Daoy (cell line): Measurements from ENCODE around the gene POPDC2. TPM values are rescaled to one million over a fixed set of nuclear protein-coding genes. Genes with fewer than 3 reads are reported as not detected.
A peak's percentile ranks its signal among the peaks of the same experiment; 100 is the strongest.

Experiments
- DNase-seq: peaks from one replicate; pipeline ENCODE4 v3.0.0-alpha.2; 2015; ENCODE audit warnings: low read depth
- total RNA-seq: library from RNA; depleted of rRNA; stranded (reverse); fragments of >200 nt; shearing (Covaris generic); gene quantifications from 2 replicates; pipeline ENCODE4 v1.2.3, GENCODE V29; 2014

Gene POPDC2
- total RNA-seq, 1 experiment from 2014 or later, result 0.17 TPM

DNA sequence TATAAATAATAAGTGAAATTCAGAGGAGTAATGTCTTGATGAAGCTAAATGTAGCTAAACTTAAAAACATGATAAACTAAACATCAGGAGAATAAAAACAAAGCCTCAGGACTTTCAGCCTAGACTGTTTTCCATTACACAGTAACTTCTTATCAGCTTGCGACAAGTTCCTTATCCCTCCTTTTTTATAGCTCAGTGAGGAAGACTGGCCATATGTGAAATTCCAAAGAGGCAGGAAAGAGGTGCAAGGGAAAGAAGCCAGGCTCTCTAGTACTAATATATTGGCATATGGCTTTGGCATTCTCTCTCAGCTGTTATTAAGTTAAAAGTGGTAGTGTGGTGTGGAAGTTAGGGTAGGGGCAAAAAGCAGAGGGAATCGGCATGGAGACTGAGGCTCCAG lies 12.4 kb upstream of the POPDC2 start:
- DNase-seq, result no peak

- no peak for DNase-seq
These were observed 9.6 kb upstream of the POPDC2 start for GRCh38 chr3:119669906-119670570.

GRCh38 chr3:119665954-119666559 lies 5.7 kb upstream of the POPDC2 start:
- DNase-seq, result no peak

- peak; percentile 70 for DNase-seq
These were observed 4.5 kb upstream of the POPDC2 start for GRCh38 chr3:119664850-119665379.

DNA sequence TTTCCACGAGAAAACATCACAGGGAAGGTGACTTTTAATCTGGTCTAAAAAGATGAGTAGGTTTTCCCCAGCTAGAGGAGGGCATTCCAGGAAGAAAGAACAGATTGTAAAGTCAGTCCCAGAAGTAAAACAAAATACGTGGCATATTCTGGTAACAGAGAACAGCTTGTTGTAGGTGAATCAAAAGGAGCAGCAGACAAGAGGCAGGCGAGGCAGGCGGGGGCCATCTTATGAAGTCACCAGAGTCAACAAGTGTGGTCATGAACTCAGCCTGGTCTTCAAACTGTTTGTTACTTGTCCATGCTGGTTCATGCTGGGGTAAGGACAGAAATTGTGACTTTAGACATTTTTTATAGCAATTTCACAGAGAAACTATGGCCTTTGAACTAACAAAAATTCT lies 4.0 kb upstream of the POPDC2 start:
- DNase-seq, result peak; percentile 45

DNA sequence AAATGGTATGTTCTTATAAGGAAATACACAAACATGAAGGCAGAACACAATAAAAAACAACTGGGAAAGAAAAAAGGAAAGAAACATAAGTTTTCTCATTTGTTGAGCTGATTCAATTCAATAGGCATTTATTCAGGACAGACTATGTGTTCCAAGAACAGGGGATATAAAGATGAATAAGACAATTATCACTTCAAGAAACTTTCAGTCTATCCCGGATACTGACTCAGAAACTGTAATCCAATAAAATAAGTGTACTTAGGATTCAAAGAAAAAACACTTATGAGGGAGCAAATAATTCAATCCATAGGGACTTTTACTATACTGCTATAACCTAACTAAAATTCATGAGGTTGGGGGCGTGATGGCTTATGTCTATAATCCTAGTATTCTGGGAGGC lies 3.5 kb upstream of the POPDC2 start:
- DNase-seq, result peak; percentile 21

GRCh38 chr3:119662604-119663373 lies 2.4 kb upstream of the POPDC2 start:
- DNase-seq, result no peak

DNA sequence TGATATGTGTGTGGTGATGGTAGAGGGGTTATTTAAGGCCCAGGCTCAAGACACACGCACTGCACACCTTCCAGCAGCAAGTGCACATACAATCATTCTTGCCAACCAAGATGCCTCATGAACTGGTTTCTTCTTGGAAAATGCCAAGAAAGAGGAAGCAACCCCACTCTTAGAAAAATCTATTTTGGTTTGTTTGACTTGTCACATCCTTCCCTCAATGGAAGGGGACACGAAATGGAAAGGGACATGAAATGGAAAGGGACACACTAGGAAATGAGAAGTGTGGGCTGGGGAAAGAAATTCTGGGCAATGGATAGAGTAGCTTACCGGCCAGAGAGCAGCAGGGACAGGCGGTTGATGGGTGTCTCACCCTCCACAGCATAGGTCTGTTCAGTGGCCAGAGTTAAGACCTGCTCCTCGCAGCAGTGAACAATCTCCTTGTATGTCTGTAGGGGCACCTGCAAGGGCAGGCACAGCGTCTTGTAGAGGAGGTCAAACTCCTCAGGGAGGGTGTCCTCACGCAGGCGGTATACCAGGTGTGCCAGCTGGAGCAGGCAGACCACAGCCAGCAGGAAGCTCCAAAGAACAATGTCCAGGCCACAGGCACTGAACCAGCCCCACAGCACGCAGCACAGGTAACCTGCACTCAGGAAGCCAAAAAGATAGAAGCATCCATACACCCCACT lies 640 bp downstream of the POPDC2 start:
- no peak for DNase-seq

DNA sequence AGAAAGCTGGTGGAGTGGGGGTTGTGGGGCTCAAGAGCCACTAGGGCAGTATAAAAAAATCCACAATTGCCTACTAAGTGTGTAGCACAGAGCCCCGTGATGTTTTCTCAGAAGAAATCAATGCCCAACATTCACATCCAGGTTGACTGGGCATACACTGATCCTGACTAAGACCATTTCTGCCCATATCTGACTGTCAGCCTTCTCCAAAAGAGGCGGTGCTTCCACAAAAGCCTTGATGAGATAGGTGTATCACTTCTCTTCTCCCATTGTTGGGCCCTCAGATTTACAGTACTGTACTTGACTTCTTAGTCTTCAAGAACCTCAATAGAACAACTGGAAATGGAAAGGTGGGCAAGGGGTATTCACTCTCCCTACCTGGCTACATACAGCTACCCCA lies 1.4 kb downstream of the POPDC2 start:
- no peak for DNase-seq

DNA sequence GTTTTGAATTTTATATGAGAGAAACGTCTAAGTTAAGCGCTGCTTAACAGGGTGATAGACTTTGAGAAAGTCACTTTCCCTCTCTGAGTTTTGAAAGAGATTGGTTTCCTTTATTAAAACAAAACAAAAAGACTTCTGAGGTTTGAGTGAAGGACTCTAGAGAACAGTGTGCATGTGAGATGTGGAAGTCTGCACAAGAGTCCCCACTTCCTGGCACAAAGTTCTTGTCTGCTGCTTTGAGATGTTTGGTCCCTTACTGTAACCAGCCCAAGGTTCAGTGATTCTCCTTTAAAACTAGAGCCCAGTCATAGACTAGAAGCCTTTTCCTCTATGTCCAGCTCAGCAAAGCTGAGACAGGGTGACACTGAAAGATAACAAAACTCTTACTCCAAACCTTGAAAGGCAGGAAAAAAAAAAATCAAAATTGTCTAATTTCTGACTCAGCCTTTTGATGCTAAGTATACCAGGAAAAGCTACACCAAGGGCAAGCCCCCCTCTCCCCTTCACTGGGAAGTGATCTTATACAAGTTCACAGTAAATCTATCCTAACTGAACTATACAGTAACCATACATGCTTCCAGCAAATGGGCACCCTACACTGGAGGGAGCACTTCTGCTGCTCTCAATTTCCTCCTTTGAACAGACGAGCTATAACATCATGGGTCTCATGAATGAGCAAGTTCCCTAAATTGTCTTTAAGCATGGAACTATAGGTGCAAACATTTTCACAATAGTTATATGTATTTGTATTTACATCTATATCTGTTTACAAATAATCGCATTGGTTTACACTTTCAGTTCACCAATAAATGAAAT lies 2.3 kb downstream of the POPDC2 start:
- DNase-seq, result no peak

- no peak for DNase-seq
These were observed 6.5 kb downstream of the POPDC2 start for GRCh38 chr3:119653876-119654275.

DNA sequence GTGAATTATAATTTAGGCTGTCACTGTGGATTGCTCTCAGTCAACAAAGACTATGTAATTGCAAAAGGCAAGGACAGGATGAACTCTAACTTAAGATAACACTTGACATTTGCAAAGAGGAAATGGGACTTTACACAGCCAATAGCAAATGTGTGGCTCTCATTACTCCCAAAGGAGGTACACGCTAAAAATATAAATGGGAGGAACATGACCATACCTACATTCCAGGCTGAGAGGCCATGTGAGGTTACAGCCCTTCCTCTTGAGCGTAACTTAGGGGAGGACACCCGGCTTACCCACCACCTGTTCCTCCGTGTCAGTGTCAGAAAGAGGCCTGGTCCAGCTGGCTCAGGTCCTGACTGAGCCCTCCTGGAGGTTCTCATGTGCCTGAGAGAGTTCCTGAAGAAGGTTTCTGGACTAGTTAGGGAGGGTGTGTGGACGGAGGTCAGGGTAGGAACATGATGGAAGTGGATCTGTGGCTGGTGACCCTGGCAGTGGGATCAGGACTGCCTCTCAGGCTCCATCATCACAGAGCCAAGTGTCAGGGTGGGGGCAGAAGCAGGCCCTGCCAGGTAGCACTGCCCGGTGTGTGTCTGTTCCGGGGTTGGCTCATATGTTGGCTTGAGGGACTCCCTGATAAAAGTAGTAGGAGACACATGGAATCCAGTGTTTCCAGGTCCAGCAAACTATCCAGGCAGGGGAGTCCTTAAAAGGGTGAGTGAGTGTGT lies 7.9 kb downstream of the POPDC2 start:
- DNase-seq, result no peak

GRCh38 chr3:119649761-119650160 lies 10.6 kb downstream of the POPDC2 start:
- no peak for DNase-seq

- no peak for DNase-seq
These were observed 12.4 kb downstream of the POPDC2 start for GRCh38 chr3:119647843-119648575.

DNA sequence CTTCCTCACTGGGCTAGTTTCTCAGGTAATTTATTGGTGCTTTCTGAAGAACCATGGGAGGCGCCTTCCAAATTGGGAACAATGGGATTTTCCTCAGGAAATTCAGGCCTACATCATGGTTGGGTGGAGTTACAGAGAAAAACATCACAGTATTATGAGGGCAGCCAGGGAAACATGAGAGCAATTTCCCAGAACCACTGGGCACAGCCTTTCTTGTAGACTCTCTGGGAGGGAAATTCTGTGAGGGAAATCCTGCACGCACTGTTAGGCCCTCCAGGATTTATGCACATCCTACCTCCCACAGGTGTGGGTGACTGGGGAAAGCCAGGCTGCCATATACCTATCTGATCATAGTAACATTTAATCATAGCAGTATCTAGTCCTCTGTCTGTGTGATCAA lies 13.2 kb downstream of the POPDC2 start:
- DNase-seq, result no peak

GRCh38 chr3:119645813-119646212 lies 14.6 kb downstream of the POPDC2 start:
- DNase-seq, result no peak

GRCh38 chr3:119644481-119644880 lies 15.9 kb downstream of the POPDC2 start:
- DNase-seq, result no peak

- DNase-seq, result peak; percentile 71
These were observed 16.9 kb downstream of the POPDC2 start for GRCh38 chr3:119643528-119643927.

DNA sequence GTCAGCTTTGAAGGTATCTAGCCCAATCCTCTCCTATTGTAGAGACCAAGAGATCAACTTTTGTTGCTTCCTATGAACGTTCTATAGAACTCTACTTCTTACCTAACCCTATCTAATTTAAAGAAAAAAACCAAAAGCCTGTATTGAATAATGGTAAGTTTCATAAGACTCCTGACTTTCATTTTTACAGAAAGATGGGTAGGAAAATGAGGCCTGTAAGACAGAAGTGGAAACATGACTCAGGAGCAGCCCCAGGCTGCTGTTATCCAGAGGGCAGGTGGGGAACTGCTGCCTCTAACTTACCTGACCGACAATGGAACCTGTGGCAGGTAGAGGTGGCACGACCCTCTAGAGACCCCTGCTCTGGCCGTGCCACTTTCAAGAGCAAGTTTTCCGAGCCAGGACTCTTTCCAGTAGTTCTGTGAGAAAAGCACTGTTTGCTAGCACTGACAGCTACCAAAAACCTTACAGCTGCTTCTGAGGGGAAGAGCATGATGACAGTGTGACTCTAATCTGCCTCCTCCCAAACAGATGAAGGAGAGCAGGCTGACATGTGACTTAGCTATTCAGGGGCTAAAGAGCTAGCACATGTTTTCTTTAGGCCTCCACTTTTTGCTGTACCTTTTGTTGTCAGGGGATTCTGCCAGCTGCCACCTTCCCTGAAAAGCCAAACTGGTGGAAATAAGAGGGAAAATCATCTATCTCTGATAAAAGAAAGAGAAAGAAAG lies 17.5 kb downstream of the POPDC2 start:
- peak; percentile 27 for DNase-seq
